Left renal cortex interstitium (tissue), 4 donors: ENCODE results near the gene GRAMD1B. TPM values are rescaled to one million over a fixed set of nuclear protein-coding genes. Genes with fewer than 3 reads are reported as not detected.
A peak's percentile ranks its signal among the peaks of the same experiment; 100 is the strongest.

Experiments
- DNase-seq, 4 donors: peaks; one replicate each; pipeline ENCODE4 v3.0.0-alpha.2; 2013; ENCODE audit warnings: low read depth in 4 of 4, low spot score in 2 of 4, missing footprints in 1 of 4
- polyA plus RNA-seq, 4 donors: library from polyadenylated mRNA; unstranded; fragments of 120-200 nt; gene quantifications; one replicate each; pipeline ENCODE4 v1.2.1, GENCODE V29; 2013; ENCODE audit not compliant: insufficient read length in 4 of 4

Gene GRAMD1B
- polyA plus RNA-seq, 4 donors = 11.4 to 16.9 (median 13.6) TPM

DNA sequence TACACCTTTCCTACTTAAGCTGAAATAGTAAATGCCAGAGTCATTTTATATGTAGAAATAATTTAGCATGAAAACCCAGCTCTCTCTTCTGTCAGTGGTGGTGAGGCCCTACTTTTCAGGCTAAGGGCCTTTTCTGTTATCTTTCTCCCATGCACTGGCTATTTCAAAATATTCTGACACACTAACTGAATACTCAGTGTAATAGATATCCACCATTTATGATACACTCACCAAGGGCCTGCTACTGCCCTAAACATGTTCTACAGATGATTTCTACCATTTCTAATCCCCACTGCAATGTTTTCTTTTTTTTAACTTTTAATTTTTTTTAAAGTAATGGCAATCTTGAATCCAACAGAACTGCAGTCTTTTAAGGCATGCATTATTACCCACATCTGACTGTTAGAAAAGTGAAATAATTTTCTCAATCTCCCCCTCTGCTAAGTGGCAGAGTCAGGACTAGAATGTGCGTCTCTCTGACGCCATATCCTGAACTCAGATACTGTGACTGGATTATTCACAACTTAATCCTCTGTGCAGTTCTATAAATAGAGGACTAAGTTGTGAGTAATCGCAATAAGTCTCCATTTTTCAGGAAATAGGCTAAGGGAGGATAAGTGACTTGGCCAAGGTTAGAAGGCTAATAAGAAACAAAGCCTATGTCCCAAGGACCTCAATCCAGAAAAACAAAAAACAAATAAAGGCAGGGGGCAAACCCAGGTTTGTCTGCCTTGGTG lies 44.0 kb downstream of the GRAMD1B start:
- no peak for DNase-seq

DNA sequence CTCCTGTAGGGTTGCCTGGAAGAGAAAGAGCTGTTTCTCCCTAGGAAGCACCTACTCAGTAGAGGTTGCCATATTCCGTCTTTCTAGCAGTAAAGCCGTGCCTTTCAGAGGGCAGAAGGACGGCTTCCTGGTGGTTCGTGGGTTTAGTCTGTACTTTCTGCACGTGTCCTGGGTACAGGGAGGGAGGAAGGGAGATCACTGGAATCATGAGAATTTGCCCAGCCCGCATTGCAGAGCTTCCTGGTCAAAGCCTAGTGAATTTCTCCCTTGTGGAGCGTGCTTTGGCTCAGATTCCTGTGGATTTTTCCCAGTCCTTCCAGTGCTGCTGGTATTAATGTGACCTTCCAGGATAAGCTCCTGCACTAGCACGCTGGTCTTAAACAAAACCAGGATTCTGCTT lies 44.9 kb downstream of the GRAMD1B start:
- no peak for DNase-seq

- DNase-seq = peak in 2 of 4 donors; percentile 19 to 47
Measured at GRCh38 chr11:123475469-123475868, 45.4 kb downstream of the GRAMD1B start.

DNA sequence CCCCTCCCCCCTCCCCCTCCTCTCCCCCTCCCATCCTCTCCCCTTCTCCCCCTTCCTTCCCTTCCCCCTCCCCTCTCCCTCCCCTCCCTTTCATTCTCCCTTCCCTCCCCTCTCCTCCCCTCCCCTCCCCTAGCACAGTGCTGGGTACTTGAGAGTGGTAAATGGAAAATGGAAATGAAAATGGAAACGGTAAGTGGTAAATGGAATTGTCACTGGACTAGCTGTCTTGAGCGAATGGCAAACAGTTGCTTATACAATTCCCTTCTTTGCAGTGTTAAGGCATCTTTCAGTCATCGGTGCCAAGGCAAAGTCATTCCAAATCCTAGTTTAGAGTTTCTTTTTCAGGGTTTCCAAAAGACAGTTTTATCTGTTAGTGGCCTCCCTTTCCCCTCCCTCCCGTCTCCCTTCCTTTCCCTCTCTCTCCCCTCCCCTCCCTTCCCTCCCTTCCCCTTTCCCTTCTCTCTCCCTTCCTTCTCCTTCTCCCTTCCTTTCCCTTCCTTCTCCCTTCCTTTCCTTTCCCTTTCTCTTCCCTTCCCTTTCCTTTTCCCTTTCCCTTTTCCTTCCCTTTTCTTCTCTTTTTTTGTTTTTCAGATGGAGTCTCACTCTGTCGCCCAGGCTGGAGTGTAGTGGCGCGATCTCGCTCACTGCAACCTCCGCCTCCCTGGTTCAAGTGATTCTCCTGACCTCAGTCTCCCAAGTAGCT lies 47.3 kb downstream of the GRAMD1B start:
- DNase-seq = no peak

GRCh38 chr11:123478352-123478987 lies 48.4 kb downstream of the GRAMD1B start:
- peak; percentile 60 to 74 (median 66) for DNase-seq

DNA sequence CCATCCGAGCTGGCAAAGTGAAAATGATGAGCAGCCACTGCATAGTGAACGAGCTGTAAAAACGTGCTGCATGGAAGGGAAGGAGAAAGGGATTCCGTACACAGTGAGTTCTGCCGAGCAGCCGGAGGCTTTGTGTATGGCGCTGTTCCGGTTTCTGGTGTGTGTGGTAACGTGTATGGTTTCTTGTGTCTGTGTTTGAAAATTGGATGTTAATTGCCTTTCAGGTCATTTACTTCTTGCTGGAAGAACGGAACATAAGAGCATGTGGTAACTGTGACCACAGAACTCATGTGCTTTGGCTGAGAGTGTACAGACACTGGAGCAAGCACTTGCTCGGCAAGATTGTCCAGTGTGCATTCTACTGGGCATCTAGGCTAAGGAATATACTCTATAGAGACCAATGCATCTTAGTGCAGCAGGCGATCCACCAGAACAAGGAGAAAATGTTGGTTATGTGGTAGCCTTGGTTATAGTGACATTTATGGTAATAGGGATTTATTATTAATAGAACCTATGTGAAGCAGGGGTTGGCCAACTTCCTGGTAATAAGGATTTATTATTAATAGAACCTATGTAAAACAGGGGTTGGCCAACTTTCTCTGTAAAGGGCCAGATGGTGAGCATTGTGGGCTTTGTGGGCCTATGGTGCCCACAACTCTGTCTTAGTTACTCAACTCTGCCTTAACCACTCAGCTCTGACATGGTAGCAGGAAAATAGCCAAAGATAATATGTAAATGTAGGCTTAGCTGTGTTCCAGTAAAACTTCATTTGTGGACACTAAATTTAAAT lies 49.2 kb downstream of the GRAMD1B start:
- DNase-seq = no peak

DNA sequence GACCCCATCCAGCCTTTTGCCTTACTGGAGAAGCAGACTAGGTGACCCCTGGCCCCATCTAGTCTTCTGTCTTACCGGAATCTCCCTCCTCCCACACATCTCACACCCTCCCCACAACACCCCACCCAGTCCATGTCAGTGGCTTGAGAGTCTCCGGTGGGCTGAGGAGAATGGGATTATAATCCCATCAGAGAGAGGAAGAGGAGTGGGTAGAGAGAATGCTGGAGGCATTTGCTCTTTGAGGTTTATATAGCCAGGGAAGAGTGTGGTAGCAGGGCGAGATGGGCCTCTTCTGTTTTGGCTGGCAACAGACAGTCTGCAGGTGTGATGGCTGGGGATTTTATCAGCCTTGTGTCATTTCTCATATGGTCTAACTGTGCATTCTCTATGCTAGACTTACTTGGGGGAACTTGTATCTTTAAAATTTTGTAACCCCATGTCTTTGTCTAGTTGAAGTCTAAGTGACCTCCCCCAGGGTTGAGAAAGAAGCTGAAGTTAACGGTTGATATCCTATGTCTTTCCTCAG lies 50.3 kb downstream of the GRAMD1B start:
- DNase-seq = no peak

DNA sequence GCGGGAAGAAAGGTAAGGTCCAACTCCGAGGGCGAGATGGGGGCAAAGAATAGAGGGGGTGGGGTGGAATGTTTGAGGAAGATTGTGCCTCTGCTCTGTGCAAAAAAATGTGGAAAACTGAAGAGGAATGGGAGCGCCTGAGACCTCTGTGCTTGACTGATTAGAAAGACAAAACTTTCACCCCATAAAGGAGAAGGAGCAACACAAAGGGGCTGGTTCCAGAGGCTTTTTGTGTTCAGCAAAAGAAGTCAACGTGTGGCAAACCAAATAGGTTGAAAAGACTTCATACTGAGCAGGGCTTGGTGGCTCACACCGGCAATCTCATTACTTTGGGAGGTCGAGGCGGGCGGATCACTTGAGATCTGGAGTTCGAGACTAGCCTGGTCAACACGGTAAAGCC lies 50.8 kb downstream of the GRAMD1B start:
- no peak for DNase-seq

GRCh38 chr11:123481640-123482039 lies 51.6 kb downstream of the GRAMD1B start:
- no peak for DNase-seq

DNA sequence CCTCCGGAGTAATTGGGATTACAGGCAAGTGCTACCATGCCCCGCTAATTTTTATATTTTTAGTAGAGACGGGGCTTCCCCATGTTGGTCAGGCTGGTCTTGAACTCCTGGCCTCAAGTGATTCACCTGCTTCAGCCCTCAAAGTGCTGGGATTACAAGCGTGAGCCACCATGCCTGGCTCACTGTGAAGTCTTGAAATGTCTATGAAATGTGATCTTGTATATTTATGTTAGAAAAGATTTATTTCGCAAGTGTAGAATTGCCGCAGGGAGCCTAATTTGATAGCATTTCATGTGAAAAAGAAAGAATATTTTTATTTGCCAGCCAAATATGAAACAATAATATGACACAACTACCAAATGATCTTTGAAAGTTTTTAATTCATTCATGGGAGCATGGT lies 52.1 kb downstream of the GRAMD1B start:
- DNase-seq = no peak

GRCh38 chr11:123483058-123483457 lies 53.0 kb downstream of the GRAMD1B start:
- no peak for DNase-seq

DNA sequence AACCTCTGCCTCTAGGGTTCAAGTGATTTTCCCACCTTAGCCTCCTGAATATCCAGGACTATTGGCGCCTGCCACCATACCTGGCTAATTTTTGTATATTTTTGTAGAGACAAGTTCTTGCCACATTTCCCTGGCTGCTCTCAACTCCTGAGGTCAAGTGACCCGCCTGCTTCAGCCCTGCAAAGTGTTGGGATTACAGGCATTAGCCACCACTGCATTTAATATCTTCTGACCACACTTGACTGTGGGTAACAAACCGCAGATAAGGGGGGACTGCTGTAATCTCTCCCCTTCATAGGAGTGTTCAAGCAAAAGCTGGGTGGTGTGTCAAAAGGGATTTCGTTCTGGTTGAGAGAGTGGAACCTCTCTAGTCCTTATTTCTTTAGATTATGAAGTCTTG lies 53.4 kb downstream of the GRAMD1B start:
- DNase-seq = no peak

DNA sequence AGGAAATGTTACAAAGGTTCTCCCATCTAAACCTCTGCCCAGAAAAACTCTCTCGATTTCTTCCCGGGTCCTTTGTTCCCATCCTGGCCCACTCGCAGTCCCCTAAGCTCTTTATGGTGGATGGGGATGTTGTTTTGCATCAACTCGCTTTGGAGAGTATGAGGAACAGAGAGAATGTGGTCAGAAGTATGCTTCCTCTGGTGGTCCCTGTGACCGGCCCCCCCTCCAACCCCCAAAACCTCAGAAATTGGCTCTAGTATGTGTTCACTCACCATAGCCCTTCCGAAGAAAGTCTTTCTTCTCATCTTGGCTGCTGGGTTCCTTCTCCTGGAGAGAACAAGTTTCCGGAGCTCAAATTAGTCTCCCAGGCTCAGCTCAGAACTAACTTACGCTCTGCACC lies 54.4 kb downstream of the GRAMD1B start:
- DNase-seq = no peak

- DNase-seq = no peak
Measured at GRCh38 chr11:123487157-123487744, 57.2 kb downstream of the GRAMD1B start.

GRCh38 chr11:123490527-123490926 lies 60.5 kb downstream of the GRAMD1B start:
- no peak for DNase-seq

- no peak for DNase-seq
Measured at GRCh38 chr11:123491241-123491640, 61.2 kb downstream of the GRAMD1B start.

DNA sequence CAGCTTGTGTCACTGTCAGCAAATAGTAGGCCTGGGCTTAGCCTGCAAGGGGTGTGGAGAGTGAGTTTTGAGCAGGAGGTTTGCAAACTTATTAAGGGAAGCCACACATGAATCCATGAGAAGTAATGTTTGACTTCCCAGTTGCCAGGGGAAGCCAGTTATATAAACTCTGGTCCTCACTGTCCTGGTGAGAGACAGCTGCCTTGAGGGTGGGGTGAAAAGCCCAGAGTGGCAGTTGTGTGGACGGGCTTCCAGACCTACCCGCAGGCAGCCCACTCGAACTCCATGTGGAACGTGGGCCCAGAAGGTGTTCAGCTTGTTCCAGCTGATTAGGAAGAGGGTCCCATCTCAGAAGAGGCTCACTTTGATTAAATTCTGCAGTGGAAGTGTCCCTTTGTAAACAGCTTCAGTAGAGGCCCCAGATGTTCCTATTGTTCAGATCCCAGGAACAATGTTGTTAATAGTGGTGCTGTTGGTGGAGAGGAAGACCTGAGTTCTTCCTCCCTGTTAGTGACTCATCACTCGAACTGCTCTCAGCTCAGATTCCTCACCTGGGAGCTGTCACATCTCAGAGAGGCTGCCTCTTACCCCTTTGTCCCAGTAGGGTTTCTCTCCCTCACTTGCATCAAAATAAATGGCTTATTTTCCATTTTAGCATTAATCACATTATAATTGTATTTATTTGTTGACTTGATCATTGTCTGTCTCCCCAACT lies 63.4 kb downstream of the GRAMD1B start:
- DNase-seq = no peak

GRCh38 chr11:123494195-123495050 lies 64.4 kb downstream of the GRAMD1B start:
- no peak for DNase-seq

DNA sequence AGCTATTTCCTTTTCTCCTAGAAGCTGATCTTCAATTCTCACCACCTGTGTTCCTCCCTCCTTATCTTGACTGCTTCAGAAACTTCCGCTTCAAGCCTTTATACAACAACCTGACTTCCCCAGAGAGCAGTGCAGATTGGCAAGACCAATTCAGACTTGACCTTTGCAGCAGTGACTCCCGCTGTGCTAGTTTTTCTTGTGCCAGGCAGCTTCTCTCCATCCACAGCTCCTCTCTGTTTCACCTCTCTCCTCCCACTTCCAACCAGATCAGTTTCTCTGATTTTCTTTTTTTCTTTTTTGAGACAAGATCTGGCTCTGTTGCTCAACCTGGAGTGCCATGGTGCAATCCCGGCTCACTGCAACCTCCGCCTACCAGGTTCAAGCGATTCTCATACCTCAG lies 74.3 kb downstream of the GRAMD1B start:
- DNase-seq = no peak
